Natural killer cell (primary cell): ENCODE measurements around the gene RIMS4. TPM values are rescaled to one million over a fixed set of nuclear protein-coding genes. Genes with fewer than 3 reads are reported as not detected.

Experiments
- ATAC-seq, 3 donors: fragments of 150-1000 bp in 2 of 3; fragments of 200-7000 bp in 1 of 3; cut with Tn5 transposase; 1 replicate in 1 of 3; 2 replicates in 2 of 3; pipeline ENCODE4 v1.10.0; 2021; ENCODE audit warnings: mild to moderate bottlenecking in 2 of 3, moderate library complexity in 2 of 3
- DNase-seq, 2 donors: peaks; one replicate each; pipeline versions ENCODE4 v3.0.0 to v3.0.0-alpha.2; 2013 to 2021; ENCODE audit warnings: mixed read lengths in 1 of 2
- H3K27ac ChIP-seq: one replicate; pipeline ENCODE4 v1.5.1; 2013; ENCODE audit warnings: mild to moderate bottlenecking, low read length
- H3K27me3 ChIP-seq: one replicate; pipeline ENCODE4 v1.6.1; 2013; ENCODE audit warnings: low read length; ENCODE audit not compliant: control insufficient read depth, insufficient read depth
- H3K36me3 ChIP-seq: one replicate; pipeline ENCODE4 v1.6.1; 2013; ENCODE audit warnings: low read length; ENCODE audit not compliant: control insufficient read depth, insufficient read depth
- H3K4me1 ChIP-seq: one replicate; pipeline ENCODE4 v1.6.1; 2013; ENCODE audit warnings: low read length; ENCODE audit not compliant: control insufficient read depth, insufficient read depth
- H3K4me3 ChIP-seq: one replicate; pipeline ENCODE4 v1.5.1; 2013; ENCODE audit warnings: low read length
- H3K9me3 ChIP-seq: one replicate; pipeline ENCODE4 v1.6.1; 2013; ENCODE audit warnings: low read length; ENCODE audit not compliant: control insufficient read depth, insufficient read depth
- H3K27ac Mint-ChIP-seq, 2 donors: one replicate each; pipeline ENCODE4 v1.8.0; 2022; ENCODE audit warnings: mild to moderate bottlenecking in 2 of 2, mixed read lengths in 2 of 2, moderate library complexity in 1 of 2
- H3K27me3 Mint-ChIP-seq, 2 donors: one replicate each; pipeline ENCODE4 v1.8.0; 2022; ENCODE audit warnings: low read depth in 2 of 2, mixed read lengths in 2 of 2
- H3K36me3 Mint-ChIP-seq: one replicate; pipeline ENCODE4 v1.8.0; 2022; ENCODE audit warnings: mixed read lengths
- H3K4me1 Mint-ChIP-seq, 2 donors: one replicate each; pipeline ENCODE4 v1.8.0; 2022; ENCODE audit warnings: mixed read lengths in 2 of 2
- H3K4me3 Mint-ChIP-seq: one replicate; pipeline ENCODE4 v1.8.0; 2022; ENCODE audit warnings: mild to moderate bottlenecking, moderate library complexity, mixed read lengths
- H3K9me3 Mint-ChIP-seq, 2 donors: one replicate each; pipeline ENCODE4 v1.8.0; 2022; ENCODE audit warnings: mixed read lengths in 2 of 2
- WGBS: methylation state at CpG from one replicate; pipeline ENCODE4 v1.1.7; 2013; ENCODE audit warnings: missing lambda C conversion rate; ENCODE audit not compliant: insufficient coverage; 5-methylcytosine and 5-hydroxymethylcytosine counted together
- intact Hi-C: fragments of 100-400 bp; cut with micrococcal nuclease; formaldehyde crosslinking; loops from one replicate; pipeline ENCODE4 v1.14.2; 2022
- total RNA-seq, 4 donors: library from RNA; stranded (reverse); fragments of 120-200 nt in 1 of 4; gene quantifications; one replicate each; pipeline versions ENCODE4 v1.2.3 to v1.2.4, GENCODE V29; 2013 to 2022
- TF ChIP-seq, protein P1 (sequence below): fragments of 200-600 bp; IDR thresholded peaks from one replicate; pipeline ENCODE4 v1.8.0; 2022; ENCODE audit warnings: antibody characterized with exemption

The RIMS4 gene
- total RNA-seq, 3 donors from 2014 or later (not counting 1 experiment from before 2014, with no cell fraction given), result not detected

DNA sequence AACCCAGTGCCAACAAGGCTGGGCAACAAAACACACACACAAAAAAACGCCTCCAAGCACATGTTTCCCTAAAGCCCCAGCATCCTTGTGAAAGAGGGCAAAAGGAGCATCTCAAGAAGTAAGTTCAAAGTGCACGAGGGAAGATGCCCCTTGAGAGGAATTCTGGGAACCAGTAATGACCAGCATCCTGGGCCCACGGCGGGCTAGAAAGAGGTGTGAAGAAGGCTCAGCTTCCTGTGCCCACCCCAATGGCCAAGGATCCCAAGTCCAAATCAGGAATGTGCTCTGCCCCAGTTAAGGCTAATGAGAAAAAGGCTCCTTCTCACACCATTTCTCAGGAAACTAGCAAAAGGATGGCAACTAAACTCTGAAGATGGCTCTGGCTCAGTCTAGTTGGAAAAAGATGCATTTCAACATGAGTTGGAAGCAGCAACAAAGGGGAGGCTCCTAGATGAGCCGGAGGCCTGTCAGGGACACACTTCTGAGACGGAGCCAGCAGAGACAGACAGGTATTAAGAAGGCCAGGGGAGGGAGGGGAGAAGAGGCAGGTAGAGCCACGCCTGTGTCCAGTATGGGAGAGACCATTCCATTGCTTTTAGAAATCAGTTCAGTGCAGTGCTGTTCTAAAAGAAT lies 3.2 kb downstream of the RIMS4 start:
- WGBS, result 74% methylated on average over 7 of the region's 7 CpGs
- intact Hi-C loops, result no loop called here

DNA sequence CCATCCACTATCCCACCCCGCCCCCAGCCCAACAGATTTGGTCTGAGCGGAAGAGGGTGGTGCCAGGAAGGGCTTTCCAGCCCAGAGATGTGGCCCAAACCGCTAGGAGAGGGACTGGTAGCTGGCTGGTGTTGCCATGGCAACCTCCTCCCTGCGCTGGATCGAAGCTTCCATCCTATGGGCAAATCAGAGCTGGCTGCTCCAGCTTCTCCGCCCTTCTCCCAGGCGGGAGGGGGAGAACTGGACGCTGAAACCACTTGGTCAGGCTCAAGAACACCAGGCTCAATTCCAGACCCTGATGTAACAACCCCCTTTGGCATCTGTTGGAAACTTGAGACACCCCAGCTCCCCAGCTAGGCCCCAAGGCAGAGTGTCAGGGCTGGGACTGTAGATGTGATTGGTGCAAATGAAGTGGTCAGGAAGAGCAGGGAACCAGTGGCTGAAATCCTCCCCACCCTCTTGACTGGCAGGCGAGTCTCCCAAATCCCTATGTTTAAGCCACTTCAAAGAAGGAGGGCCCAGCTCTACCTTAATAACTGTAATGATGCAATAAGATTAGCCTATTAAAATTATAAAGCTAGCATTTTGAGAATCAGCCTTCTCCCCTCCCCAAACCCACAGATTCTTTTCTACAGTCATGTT lies 4.2 kb downstream of the RIMS4 start:
- ATAC-seq (no peak), DNase-seq (no peak)
- H3K27ac ChIP-seq, result no peak overlapping the region
- TF ChIP-seq, protein P1, sequence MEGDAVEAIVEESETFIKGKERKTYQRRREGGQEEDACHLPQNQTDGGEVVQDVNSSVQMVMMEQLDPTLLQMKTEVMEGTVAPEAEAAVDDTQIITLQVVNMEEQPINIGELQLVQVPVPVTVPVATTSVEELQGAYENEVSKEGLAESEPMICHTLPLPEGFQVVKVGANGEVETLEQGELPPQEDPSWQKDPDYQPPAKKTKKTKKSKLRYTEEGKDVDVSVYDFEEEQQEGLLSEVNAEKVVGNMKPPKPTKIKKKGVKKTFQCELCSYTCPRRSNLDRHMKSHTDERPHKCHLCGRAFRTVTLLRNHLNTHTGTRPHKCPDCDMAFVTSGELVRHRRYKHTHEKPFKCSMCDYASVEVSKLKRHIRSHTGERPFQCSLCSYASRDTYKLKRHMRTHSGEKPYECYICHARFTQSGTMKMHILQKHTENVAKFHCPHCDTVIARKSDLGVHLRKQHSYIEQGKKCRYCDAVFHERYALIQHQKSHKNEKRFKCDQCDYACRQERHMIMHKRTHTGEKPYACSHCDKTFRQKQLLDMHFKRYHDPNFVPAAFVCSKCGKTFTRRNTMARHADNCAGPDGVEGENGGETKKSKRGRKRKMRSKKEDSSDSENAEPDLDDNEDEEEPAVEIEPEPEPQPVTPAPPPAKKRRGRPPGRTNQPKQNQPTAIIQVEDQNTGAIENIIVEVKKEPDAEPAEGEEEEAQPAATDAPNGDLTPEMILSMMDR, result no peak
- H3K36me3 ChIP-seq, result no peaks in the 10 kb centered on the region
- peaks cover 0 to 9% of the 10 kb centered on the region in 2 donors for H3K4me1 Mint-ChIP-seq
- no peak overlapping the region for H3K27ac Mint-ChIP-seq
- 28% methylated on average over 8 of the region's 9 CpGs for whole genome bisulfite sequencing
- no peak overlapping the region for H3K4me3 ChIP-seq
- intact Hi-C loops, result no loop called here
- peaks cover 19% of the 10 kb centered on the region for H3K27me3 ChIP-seq
- no peaks in the 10 kb centered on the region for H3K9me3 ChIP-seq
- H3K4me1 ChIP-seq, result no peaks in the 10 kb centered on the region
- H3K9me3 Mint-ChIP-seq, result no peaks in the 10 kb centered on the region
- peaks cover 41 to 46% of the 10 kb centered on the region in 2 donors for H3K27me3 Mint-ChIP-seq
- no peaks in the 10 kb centered on the region for H3K36me3 Mint-ChIP-seq
- H3K4me3 Mint-ChIP-seq, result no peak overlapping the region

More for the DNA sequence above, 3.2 kb downstream of the RIMS4 start:
- H3K4me3 Mint-ChIP-seq, result no peak overlapping the region
- no peaks in the 10 kb centered on the region for H3K36me3 ChIP-seq
- peaks cover 0 to 13% of the 10 kb centered on the region in 2 donors for H3K4me1 Mint-ChIP-seq
- no peak overlapping the region for H3K27ac ChIP-seq
- ATAC-seq, result no peak
- H3K27ac Mint-ChIP-seq, result no peak overlapping the region
- TF ChIP-seq, protein P1, result no peak
- H3K36me3 Mint-ChIP-seq, result no peaks in the 10 kb centered on the region
- H3K4me3 ChIP-seq, result no peak overlapping the region
- no peaks in the 10 kb centered on the region for H3K9me3 ChIP-seq
- peaks cover 20% of the 10 kb centered on the region for H3K27me3 ChIP-seq
- no peak for DNase-seq
- no peaks in the 10 kb centered on the region for H3K9me3 Mint-ChIP-seq
- H3K4me1 ChIP-seq, result no peaks in the 10 kb centered on the region
- H3K27me3 Mint-ChIP-seq, result peaks cover 47 to 51% of the 10 kb centered on the region in 2 donors

DNA sequence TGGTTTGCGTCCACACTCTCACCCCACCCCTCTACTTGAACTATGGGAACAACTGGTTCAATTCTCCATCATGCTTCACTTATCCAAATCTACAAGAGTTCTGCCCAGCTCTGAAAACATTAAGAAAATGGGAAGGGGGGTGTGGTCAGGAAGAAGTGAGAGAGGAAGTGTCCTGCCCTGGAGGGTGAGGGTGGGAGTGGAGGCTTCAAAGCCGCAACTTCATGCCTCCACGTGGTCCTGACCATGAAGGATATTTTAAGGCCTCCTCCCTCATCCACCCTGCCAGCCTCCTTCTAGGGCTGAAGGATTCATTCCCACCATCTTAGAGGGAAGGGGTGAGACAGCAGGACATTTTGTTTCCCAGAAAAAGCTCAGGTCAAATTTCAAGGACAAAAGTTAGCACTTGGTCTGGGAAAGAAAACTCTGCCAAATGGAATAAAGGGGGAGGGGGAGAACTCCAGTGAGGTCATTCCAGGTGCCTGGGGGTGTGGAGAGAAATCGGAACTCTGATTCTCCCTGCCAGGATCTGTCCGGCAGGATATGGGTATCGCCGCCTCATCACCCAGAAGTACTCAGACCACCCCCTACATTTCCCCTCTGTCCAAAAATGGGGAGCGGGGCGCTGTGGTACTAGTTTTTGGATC lies 4.9 kb downstream of the RIMS4 start:
- H3K4me3 ChIP-seq, result no peak overlapping the region
- TF ChIP-seq, protein P1, result no peak
- no peaks in the 10 kb centered on the region for H3K36me3 ChIP-seq
- no peaks in the 10 kb centered on the region for H3K4me1 ChIP-seq
- DNase-seq (no peak), ATAC-seq (no peak)
- H3K27me3 Mint-ChIP-seq, result peaks cover 36 to 42% of the 10 kb centered on the region in 2 donors
- H3K4me3 Mint-ChIP-seq, result no peak overlapping the region
- H3K9me3 Mint-ChIP-seq, result no peaks in the 10 kb centered on the region
- H3K27ac Mint-ChIP-seq, result no peak overlapping the region
- peaks cover 14% of the 10 kb centered on the region for H3K27me3 ChIP-seq
- intact Hi-C loops, result no loop called here
- no peaks in the 10 kb centered on the region for H3K9me3 ChIP-seq
- H3K27ac ChIP-seq, result no peak overlapping the region
- WGBS, result 84% methylated on average over 6 of the region's 9 CpGs
- no peaks in the 10 kb centered on the region for H3K36me3 Mint-ChIP-seq
- peaks cover 0 to 6% of the 10 kb centered on the region in 2 donors for H3K4me1 Mint-ChIP-seq
